RWPE1 (cell line): Measurements from ENCODE around the gene LIN28B.

ENCODE experiments used
- CTCF ChIA-PET: fragments of 350-600 bp; sonication (Branson Sonifier 250); formaldehyde crosslinking; extraction: SDS; loops from one replicate; lab custom pipeline; 2021; lab: Yijun Ruan, JAX
- POLR2A ChIA-PET: fragments of 400-600 bp; formaldehyde crosslinking; extraction: SDS; loops from one replicate; lab custom pipeline; 2020; ENCODE audit warnings: antibody characterized with exemption; ENCODE audit not compliant: low non-redundant PET; lab: Yijun Ruan, JAX
- DNase-seq: peaks from one replicate; pipeline ENCODE4 v3.0.0; 2012; ENCODE audit warnings: low spot score
- H3K27ac ChIP-seq: fragments of 450-650 bp; 2 replicates; pipeline ENCODE4 v1.5.1; 2017
- CTCF ChIP-seq: fragments of 450-650 bp; conservative IDR thresholded peaks from 2 replicates; pipeline ENCODE4 v1.5.1; 2017; ENCODE audit warnings: low read depth, mild to moderate bottlenecking

Gene LIN28B

GRCh38 chr6:105107207-105107606 lies 150.3 kb downstream of the LIN28B start:
- POLR2A ChIA-PET, result no interaction called here
- no peak overlapping the region for H3K27ac ChIP-seq
- no peak for DNase-seq
- CTCF ChIA-PET, result no interaction called here
- TF ChIP-seq CTCF, result no peak

GRCh38 chr6:105108631-105109262 lies 151.8 kb downstream of the LIN28B start:
- no peak for DNase-seq
- ChIA-PET POLR2A (no interaction called here), CTCF (interaction anchor here (0.7 kb wide), 1 partner anchor 453 kb away, joined by 4 read pairs; no protein-coding TSS in a partner anchor)
- H3K27ac ChIP-seq, result no peak overlapping the region
- no peak for TF ChIP-seq CTCF

GRCh38 chr6:105109955-105110895 lies 153.3 kb downstream of the LIN28B start:
- no peak overlapping the region for H3K27ac ChIP-seq
- TF ChIP-seq CTCF, result no peak
- ChIA-PET CTCF (no interaction called here), POLR2A (interaction anchor here (0.6 kb wide), 1 partner anchor 867 kb away, joined by 3 read pairs; no protein-coding TSS in a partner anchor)
- no peak for DNase-seq

- POLR2A ChIA-PET, result interaction anchor here (0.6 kb wide), 1 partner anchor 866 kb away, joined by 3 read pairs; no protein-coding TSS in a partner anchor
- DNase-seq, result no peak
- CTCF ChIA-PET, result no interaction called here
- H3K27ac ChIP-seq, result no peak overlapping the region
- no peak for TF ChIP-seq CTCF
Measured at GRCh38 chr6:105111105-105111504, 154.2 kb downstream of the LIN28B start.

GRCh38 chr6:105111871-105112270 lies 155.0 kb downstream of the LIN28B start:
- POLR2A ChIA-PET, result no interaction called here
- H3K27ac ChIP-seq, result no peak overlapping the region
- no peak for DNase-seq
- no peak for TF ChIP-seq CTCF
- CTCF ChIA-PET, result no interaction called here

- ChIA-PET POLR2A (no interaction called here), CTCF (interaction anchor here (0.5 to 0.7 kb wide), 3 partner anchors 23 to 1111 kb away, joined by 3 read pairs; no protein-coding TSS in a partner anchor)
- H3K27ac ChIP-seq, result no peak overlapping the region
- no peak for TF ChIP-seq CTCF
- no peak for DNase-seq
Measured at GRCh38 chr6:105112577-105112976, 155.7 kb downstream of the LIN28B start.
